ENCODE measurements around the gene S100Z. TPM values are rescaled to one million over a fixed set of nuclear protein-coding genes. Genes with fewer than 3 reads are reported as not detected.

S100Z gene
- total and polyA plus RNA-seq, 4 donors, result 0.77 to 1.9 (median 1.5) TPM

- no peak overlapping the region for H3K4me3 ChIP-seq
- peaks cover 0 to 12% (median 2%) of the 10 kb centered on the region in 5 donors for H3K4me1 ChIP-seq (ENCODE audit: control insufficient read depth in 5 of 5, insufficient read depth in 5 of 5, low read length in 5 of 5)
- 76 to 85% methylated on average over 3 of the region's 3 CpGs for WGBS, 2 donors
- H3K27ac ChIP-seq (ENCODE audit: low read depth in 1 of 2, low read length in 1 of 2), result no peak overlapping the region
- TF ChIP-seq CTCF (IDR thresholded peaks at IDR 0.05; ENCODE audit: control extremely low read depth, extremely low read depth), result no peak
- no peaks in the 10 kb centered on the region for H3K27me3 ChIP-seq (ENCODE audit: control insufficient read depth in 3 of 3, insufficient read depth in 3 of 3, low read length in 2 of 3)
- no peak for ATAC-seq (ENCODE audit: insufficient read depth, low FRiP score)
- no peaks in the 10 kb centered on the region for H3K36me3 ChIP-seq (ENCODE audit: control insufficient read depth in 4 of 4, insufficient read depth in 4 of 4, low read length in 4 of 4)
- H3K9me3 ChIP-seq (ENCODE audit: control insufficient read depth in 4 of 4, insufficient read depth in 3 of 4, low read length in 3 of 4), result no peaks in the 10 kb centered on the region
- H3K9ac ChIP-seq (ENCODE audit: insufficient read depth in 1 of 2, low read length in 2 of 2), result no peak overlapping the region
- DNase-seq, result no peak
Measured at GRCh38 chr5:76801803-76802195, 48.0 kb upstream of the S100Z start.

DNA sequence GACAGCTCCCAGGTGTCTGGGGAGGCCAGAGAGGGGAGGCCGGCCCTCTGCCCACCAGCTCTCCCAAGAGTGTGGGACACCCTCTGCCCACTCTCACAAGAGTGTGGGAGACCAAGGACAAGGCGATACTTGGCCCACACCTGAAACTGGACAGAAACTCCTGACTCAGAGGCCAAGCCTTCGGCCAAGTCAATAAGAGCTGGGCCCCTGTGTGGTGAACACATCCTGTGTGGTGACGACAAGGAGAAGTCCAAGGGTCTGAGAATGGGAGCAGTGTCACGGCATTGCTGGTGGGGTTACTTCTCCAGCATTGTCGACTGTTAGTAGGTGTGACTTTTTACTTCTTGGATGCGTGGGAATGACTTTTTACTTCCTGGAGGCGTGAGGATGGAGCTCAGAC lies 45.5 kb upstream of the S100Z start:
- H3K9me3 ChIP-seq (ENCODE audit: control insufficient read depth in 4 of 4, insufficient read depth in 3 of 4, low read length in 3 of 4), result no peaks in the 10 kb centered on the region
- no peaks in the 10 kb centered on the region for H3K27me3 ChIP-seq (ENCODE audit: control insufficient read depth in 3 of 3, insufficient read depth in 3 of 3, low read length in 2 of 3)
- H3K27ac ChIP-seq (ENCODE audit: low read depth in 1 of 2, low read length in 1 of 2), result no peak overlapping the region
- no peak overlapping the region for H3K4me3 ChIP-seq
- no peaks in the 10 kb centered on the region for H3K36me3 ChIP-seq (ENCODE audit: control insufficient read depth in 4 of 4, insufficient read depth in 4 of 4, low read length in 4 of 4)
- peaks cover 0 to 12% (median 2%) of the 10 kb centered on the region in 5 donors for H3K4me1 ChIP-seq (ENCODE audit: control insufficient read depth in 5 of 5, insufficient read depth in 5 of 5, low read length in 5 of 5)
- 67 to 87% methylated on average over 8 of the region's 8 CpGs for WGBS, 2 donors
- TF ChIP-seq CTCF (IDR thresholded peaks at IDR 0.05; ENCODE audit: control extremely low read depth, extremely low read depth), result no peak
- ATAC-seq (ENCODE audit: insufficient read depth, low FRiP score) (no peak), DNase-seq (no peak)
- no peak overlapping the region for H3K9ac ChIP-seq (ENCODE audit: insufficient read depth in 1 of 2, low read length in 2 of 2)

DNA sequence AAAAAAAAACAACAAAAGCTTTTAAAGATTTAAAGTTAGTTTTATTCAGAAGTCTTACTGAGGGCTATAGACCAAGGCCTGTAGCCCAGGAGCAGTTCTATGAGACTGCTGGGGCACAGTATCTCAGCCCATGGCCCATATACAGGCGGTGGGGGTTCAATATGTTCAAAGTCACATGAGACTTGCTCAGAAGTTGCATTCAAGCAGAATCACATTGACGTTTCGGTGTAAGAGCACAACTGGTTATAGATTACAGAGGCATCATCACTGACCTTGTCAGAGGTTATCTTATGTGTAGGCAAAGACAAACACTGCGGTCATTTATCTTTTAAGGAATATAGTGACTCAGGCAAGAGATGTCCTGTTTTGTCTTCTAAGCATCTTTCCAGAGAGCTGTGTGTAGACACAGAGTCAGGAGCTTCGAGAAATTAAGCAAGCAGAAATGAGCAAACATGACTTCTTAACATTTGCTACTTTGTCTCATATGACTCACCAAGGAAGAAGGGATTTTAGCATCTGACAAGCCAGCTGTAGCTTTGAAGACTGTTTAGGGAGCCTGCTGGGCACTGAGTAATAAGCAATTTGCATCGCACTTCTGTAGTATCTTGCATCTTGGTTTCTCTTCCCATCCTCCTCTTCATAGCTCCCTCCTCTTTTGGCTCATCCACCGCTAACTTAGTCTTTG lies 43.9 kb upstream of the S100Z start:
- Histone ChIP-seq H3K4me3 (no peak overlapping the region), H3K9ac (ENCODE audit: insufficient read depth in 1 of 2, low read length in 2 of 2) (no peak overlapping the region), H3K36me3 (ENCODE audit: control insufficient read depth in 4 of 4, insufficient read depth in 4 of 4, low read length in 4 of 4) (no peaks in the 10 kb centered on the region), H3K4me1 (ENCODE audit: control insufficient read depth in 5 of 5, insufficient read depth in 5 of 5, low read length in 5 of 5) (peaks cover 0 to 12% (median 2%) of the 10 kb centered on the region in 5 donors), H3K9me3 (ENCODE audit: control insufficient read depth in 4 of 4, insufficient read depth in 3 of 4, low read length in 3 of 4) (no peaks in the 10 kb centered on the region), H3K27me3 (ENCODE audit: control insufficient read depth in 3 of 3, insufficient read depth in 3 of 3, low read length in 2 of 3) (no peaks in the 10 kb centered on the region), H3K27ac (ENCODE audit: low read depth in 1 of 2, low read length in 1 of 2) (peak overlapping the region in 1 of 2 donors; percentile 39)
- 74 to 85% methylated on average over 7 of the region's 7 CpGs for WGBS, 2 donors
- DNase-seq (peak in 1 of 3 donors; percentile 34), ATAC-seq (ENCODE audit: insufficient read depth, low FRiP score) (peak; percentile 74)
- TF ChIP-seq CTCF (IDR thresholded peaks at IDR 0.05; ENCODE audit: control extremely low read depth, extremely low read depth), result no peak

DNA sequence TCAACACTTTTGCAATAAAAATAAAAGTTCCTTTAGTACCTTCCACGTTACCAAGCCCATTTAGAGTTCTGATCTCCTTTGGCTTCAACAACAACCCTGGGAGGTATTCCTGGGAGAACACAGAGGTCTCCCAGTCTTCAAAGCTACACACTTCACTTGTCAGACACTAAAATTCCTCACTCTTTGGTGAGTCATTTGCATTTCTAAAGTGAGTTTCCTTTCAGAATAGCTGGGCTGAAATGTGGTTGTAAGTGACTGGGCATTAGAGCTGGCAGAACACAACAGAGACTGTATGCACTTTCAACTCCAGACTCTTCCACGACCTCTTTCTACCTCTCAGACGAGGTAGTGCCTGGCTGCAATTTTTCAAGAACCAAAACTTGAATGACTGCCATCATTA lies 42.5 kb upstream of the S100Z start:
- H3K9ac ChIP-seq (ENCODE audit: insufficient read depth in 1 of 2, low read length in 2 of 2), result no peak overlapping the region
- 67 to 74% methylated on average over 3 of the region's 3 CpGs for WGBS, 2 donors

More for the DNA sequence above, 42.5 kb upstream of the S100Z start:
- DNase-seq (peak in 1 of 3 donors; percentile 18), ATAC-seq (ENCODE audit: insufficient read depth, low FRiP score) (peak; percentile 12)
- H3K4me1 ChIP-seq (ENCODE audit: control insufficient read depth in 5 of 5, insufficient read depth in 5 of 5, low read length in 5 of 5), result peaks cover 0 to 6% (median 0%) of the 10 kb centered on the region in 5 donors
- no peak overlapping the region for H3K27ac ChIP-seq (ENCODE audit: low read depth in 1 of 2, low read length in 1 of 2)
- TF ChIP-seq CTCF (IDR thresholded peaks at IDR 0.05; ENCODE audit: control extremely low read depth, extremely low read depth), result no peak
- no peaks in the 10 kb centered on the region for H3K9me3 ChIP-seq (ENCODE audit: control insufficient read depth in 4 of 4, insufficient read depth in 3 of 4, low read length in 3 of 4)
- H3K27me3 ChIP-seq (ENCODE audit: control insufficient read depth in 3 of 3, insufficient read depth in 3 of 3, low read length in 2 of 3), result no peaks in the 10 kb centered on the region
- H3K36me3 ChIP-seq (ENCODE audit: control insufficient read depth in 4 of 4, insufficient read depth in 4 of 4, low read length in 4 of 4), result no peaks in the 10 kb centered on the region
- H3K4me3 ChIP-seq, result no peak overlapping the region
